NT2/D1 (cell line): ENCODE measurements around the gene WDR44.

ENCODE experiments used
- SUZ12 ChIP-seq: IDR thresholded peaks from 2 replicates; pipeline ENCODE4 v1.6.1; 2011; ENCODE audit not compliant: insufficient read length, insufficient read depth; ENCODE audit errors: extremely low read depth
- YY1 ChIP-seq: IDR thresholded peaks from 2 replicates; pipeline ENCODE4 v1.6.1; 2011; ENCODE audit not compliant: insufficient read length, insufficient read depth
- ZNF274 ChIP-seq: IDR thresholded peaks from 2 replicates; pipeline ENCODE4 v1.6.1; 2011; ENCODE audit warnings: mild to moderate bottlenecking, low read depth, low read length

- no peak for TF ChIP-seq SUZ12
- no peak for TF ChIP-seq YY1
- TF ChIP-seq ZNF274: no peak
These were observed 113.6 kb downstream of the WDR44 start for GRCh38 chrX:118459494-118459893.
